Chondrocyte (in vitro differentiated cells): ENCODE results near the gene SMAD9. TPM values are rescaled to one million over a fixed set of nuclear protein-coding genes. Genes with fewer than 3 reads are reported as not detected.

ENCODE experiments used
- DNase-seq: peaks from one replicate; pipeline ENCODE4 v3.0.0; 2021; ENCODE audit warnings: mixed read lengths, low spot score
- H3K27ac Mint-ChIP-seq: one replicate; pipeline ENCODE4 v1.8.0; 2021; ENCODE audit warnings: mild to moderate bottlenecking, moderate library complexity, mixed read lengths; ENCODE audit not compliant: unreplicated experiment
- H3K27me3 Mint-ChIP-seq: 2 replicates; pipeline ENCODE4 v1.8.0; 2021; ENCODE audit warnings: low read depth, mixed read lengths
- H3K36me3 Mint-ChIP-seq: 2 replicates; pipeline ENCODE4 v1.8.0; 2021; ENCODE audit warnings: low read depth, mixed read lengths
- H3K4me1 Mint-ChIP-seq: 2 replicates; pipeline ENCODE4 v1.8.0; 2021; ENCODE audit warnings: low read depth, mild to moderate bottlenecking, mixed read lengths
- H3K4me3 Mint-ChIP-seq: one replicate; pipeline ENCODE4 v1.8.0; 2021; ENCODE audit warnings: mild to moderate bottlenecking, moderate library complexity, mixed read lengths; ENCODE audit not compliant: unreplicated experiment
- H3K9me3 Mint-ChIP-seq: 2 replicates; pipeline ENCODE4 v1.8.0; 2021; ENCODE audit warnings: low read depth, mixed read lengths
- total RNA-seq: library from RNA; stranded (reverse); gene quantifications from 3 replicates; pipeline ENCODE4 v1.2.1, GENCODE V29; 2021
- TF ChIP-seq, protein P1 (sequence below): fragments of 200-600 bp; sonication (generic); IDR thresholded peaks from 2 replicates; pipeline ENCODE4 v1.5.0; 2021; ENCODE audit warnings: antibody characterized with exemption, mild to moderate bottlenecking, moderate library complexity

SMAD9 gene
- total RNA-seq, 1 donor from 2014 or later: 8.9 TPM

DNA sequence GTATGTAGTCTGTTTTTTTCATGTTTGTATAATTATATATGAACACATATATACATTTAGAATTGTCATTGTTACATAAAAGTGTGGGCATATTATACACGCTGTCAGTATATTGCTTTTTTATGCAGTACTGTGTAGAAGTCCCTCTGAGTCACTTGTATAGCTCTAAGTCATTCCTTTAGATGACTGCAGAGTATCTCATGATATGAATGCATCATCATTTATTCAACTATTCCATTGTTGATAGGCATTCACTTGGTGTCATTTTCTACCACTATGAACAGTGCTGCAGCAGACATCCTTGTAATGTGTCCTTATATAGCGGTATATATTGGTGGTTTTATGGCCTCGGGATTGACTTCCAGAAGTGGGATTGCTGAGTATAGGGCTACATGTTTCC, 85.7 kb downstream of the SMAD9 start:
- no peaks in the 10 kb centered on the region for H3K4me1 Mint-ChIP-seq
- no peaks in the 10 kb centered on the region for H3K27me3 Mint-ChIP-seq
- H3K4me3 Mint-ChIP-seq: no peak overlapping the region
- H3K9me3 Mint-ChIP-seq: no peaks in the 10 kb centered on the region
- no peak for DNase-seq
- no peak overlapping the region for H3K27ac Mint-ChIP-seq
- TF ChIP-seq, protein P1, sequence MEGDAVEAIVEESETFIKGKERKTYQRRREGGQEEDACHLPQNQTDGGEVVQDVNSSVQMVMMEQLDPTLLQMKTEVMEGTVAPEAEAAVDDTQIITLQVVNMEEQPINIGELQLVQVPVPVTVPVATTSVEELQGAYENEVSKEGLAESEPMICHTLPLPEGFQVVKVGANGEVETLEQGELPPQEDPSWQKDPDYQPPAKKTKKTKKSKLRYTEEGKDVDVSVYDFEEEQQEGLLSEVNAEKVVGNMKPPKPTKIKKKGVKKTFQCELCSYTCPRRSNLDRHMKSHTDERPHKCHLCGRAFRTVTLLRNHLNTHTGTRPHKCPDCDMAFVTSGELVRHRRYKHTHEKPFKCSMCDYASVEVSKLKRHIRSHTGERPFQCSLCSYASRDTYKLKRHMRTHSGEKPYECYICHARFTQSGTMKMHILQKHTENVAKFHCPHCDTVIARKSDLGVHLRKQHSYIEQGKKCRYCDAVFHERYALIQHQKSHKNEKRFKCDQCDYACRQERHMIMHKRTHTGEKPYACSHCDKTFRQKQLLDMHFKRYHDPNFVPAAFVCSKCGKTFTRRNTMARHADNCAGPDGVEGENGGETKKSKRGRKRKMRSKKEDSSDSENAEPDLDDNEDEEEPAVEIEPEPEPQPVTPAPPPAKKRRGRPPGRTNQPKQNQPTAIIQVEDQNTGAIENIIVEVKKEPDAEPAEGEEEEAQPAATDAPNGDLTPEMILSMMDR: no peak
- peaks cover 3% of the 10 kb centered on the region for H3K36me3 Mint-ChIP-seq

DNA sequence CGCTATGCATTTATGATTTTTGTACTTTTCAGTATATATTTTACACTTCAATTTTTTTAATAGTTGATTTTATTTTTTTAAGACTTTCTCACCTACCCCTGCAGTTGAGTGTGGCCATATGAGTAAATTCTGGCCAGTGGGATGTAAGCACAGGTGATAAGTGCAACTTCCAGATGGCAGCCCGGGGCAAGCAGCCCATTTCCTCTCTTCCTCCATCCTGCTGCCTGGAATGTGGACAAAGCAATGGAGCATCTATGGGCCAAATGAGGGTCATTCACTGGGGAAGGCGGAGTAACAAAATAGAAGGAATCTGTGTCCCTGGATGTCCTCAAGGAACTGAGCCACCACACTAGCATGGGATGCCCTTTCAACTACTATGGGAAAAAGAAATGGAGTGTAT, 88.7 kb downstream of the SMAD9 start:
- TF ChIP-seq, protein P1: no peak
- DNase-seq: no peak
- H3K27me3 Mint-ChIP-seq: no peaks in the 10 kb centered on the region
- no peaks in the 10 kb centered on the region for H3K9me3 Mint-ChIP-seq
- H3K36me3 Mint-ChIP-seq: peaks cover 8% of the 10 kb centered on the region
- no peak overlapping the region for H3K27ac Mint-ChIP-seq
- H3K4me3 Mint-ChIP-seq: no peak overlapping the region
- no peaks in the 10 kb centered on the region for H3K4me1 Mint-ChIP-seq

DNA sequence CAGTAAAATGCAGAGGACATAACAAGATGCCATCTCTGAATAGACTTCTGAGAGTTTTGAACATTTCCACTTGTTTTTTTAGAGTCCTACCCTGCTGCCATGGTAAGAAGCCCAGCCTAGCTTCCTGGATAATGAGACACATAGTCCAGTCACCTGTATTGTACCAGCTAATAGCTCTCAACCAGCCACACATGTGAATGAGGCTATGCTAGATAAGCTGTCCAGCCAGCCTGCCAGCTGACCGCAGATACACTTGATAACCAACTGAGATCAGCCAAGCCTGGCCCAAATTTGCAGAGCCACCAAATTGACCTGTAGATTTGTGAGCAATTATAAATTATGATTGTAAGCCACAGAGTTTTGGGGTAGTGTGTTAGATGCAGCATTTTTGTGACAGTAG, 90.3 kb downstream of the SMAD9 start:
- no peaks in the 10 kb centered on the region for H3K4me1 Mint-ChIP-seq
- H3K4me3 Mint-ChIP-seq: no peak overlapping the region
- TF ChIP-seq, protein P1: no peak
- DNase-seq: no peak
- no peak overlapping the region for H3K27ac Mint-ChIP-seq
- H3K27me3 Mint-ChIP-seq: no peaks in the 10 kb centered on the region
- peaks cover 10% of the 10 kb centered on the region for H3K36me3 Mint-ChIP-seq
- H3K9me3 Mint-ChIP-seq: no peaks in the 10 kb centered on the region

DNA sequence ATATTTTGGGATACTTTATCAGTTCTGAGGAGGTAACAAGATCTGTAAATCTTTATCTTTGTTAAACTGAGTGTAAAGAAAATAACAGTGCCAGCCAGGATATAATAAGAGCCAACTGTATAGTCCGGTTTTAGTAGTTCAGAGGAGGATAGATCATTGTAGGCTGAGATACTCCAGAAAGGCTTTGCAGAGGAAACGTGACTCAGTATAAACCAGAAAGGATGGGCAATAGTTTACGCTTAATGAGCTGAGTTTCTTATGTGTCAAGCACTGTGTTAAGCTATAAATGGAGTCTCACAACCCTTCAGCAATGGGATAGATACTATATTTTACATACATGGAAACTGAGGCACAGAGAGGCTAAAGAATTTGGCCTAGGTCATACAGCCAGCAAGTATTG, 97.3 kb downstream of the SMAD9 start:
- TF ChIP-seq, protein P1: no peak
- Mint-ChIP-seq H3K9me3 (no peaks in the 10 kb centered on the region), H3K4me1 (peaks cover 34% of the 10 kb centered on the region), H3K36me3 (peaks cover 5% of the 10 kb centered on the region), H3K27ac (no peak overlapping the region), H3K4me3 (no peak overlapping the region), H3K27me3 (no peaks in the 10 kb centered on the region)
- no peak for DNase-seq

DNA sequence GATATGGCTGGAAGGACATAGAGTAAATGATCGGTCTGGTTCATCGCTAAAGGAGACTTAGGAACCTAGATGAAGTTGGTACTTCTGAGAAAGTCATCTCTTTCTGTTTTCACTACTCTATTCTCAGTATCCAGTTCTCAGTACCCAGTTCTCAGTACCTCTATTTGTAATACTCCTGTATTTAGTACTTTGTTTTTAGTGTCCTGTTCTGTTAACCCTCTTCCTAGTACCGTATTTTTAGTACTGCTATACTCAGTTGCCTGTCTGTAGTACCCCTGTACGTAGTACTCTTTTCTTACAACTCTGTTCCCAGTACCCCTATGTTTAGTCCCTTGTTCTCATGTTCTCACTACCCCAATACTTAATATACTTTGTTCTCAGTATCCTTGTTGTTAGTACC, 99.8 kb downstream of the SMAD9 start:
- H3K4me3 Mint-ChIP-seq: peak overlapping the region; percentile 93
- TF ChIP-seq, protein P1: no peak
- H3K27me3 Mint-ChIP-seq: no peaks in the 10 kb centered on the region
- DNase-seq: no peak
- H3K36me3 Mint-ChIP-seq: peaks cover 3% of the 10 kb centered on the region
- H3K9me3 Mint-ChIP-seq: no peaks in the 10 kb centered on the region
- H3K27ac Mint-ChIP-seq: peak overlapping the region; percentile 82
- H3K4me1 Mint-ChIP-seq: peaks cover 34% of the 10 kb centered on the region
